ENCODE results near the gene LRRC2.

DNA sequence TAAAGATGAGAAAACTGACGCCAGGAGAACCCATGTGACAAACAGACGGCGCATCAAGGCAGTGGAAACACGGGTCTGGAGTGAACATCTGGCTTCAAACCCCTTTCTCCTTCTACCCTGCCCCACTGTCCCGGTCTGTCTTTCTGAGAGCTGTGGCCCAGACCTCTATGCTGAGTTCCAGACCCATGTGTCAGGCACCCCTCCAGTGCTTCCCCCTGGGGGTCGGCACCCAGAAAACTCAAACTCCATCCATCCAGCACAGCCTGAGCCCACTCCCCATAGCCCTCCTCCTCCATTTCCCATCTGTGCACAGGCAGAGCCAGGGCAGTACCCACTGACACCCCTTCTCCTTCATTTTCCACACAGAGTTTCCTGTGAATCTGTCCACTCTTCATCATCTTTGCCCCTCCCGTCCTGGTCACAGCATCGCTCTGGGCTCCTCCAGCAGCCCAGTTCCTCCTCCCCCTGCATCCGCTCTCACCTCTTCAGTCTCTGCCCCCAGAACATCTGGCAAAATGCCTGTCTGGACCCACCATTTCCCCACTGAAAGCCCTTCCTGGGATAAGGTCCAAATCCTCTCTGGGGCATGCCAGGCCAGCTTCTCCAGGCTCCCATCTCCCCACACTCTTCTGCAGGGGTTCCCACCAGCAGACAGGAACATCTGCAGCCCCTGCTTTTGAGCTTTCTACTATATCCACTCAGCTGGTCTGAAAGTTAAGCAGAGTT lies 49.1 kb upstream of the LRRC2 start:
- TF ChIP-seq, protein P1, sequence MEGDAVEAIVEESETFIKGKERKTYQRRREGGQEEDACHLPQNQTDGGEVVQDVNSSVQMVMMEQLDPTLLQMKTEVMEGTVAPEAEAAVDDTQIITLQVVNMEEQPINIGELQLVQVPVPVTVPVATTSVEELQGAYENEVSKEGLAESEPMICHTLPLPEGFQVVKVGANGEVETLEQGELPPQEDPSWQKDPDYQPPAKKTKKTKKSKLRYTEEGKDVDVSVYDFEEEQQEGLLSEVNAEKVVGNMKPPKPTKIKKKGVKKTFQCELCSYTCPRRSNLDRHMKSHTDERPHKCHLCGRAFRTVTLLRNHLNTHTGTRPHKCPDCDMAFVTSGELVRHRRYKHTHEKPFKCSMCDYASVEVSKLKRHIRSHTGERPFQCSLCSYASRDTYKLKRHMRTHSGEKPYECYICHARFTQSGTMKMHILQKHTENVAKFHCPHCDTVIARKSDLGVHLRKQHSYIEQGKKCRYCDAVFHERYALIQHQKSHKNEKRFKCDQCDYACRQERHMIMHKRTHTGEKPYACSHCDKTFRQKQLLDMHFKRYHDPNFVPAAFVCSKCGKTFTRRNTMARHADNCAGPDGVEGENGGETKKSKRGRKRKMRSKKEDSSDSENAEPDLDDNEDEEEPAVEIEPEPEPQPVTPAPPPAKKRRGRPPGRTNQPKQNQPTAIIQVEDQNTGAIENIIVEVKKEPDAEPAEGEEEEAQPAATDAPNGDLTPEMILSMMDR (IDR thresholded peaks at IDR 0.05) = no peak
- TF ChIP-seq POLR2AphosphoS5 (IDR thresholded peaks at IDR 0.05; ENCODE audit: low read depth, low read length) (no peak), SIN3A (IDR thresholded peaks at IDR 0.05; ENCODE audit: borderline replicate concordance, insufficient read depth, low read depth, low read length) (no peak)
- TF ChIP-seq, protein P2, sequence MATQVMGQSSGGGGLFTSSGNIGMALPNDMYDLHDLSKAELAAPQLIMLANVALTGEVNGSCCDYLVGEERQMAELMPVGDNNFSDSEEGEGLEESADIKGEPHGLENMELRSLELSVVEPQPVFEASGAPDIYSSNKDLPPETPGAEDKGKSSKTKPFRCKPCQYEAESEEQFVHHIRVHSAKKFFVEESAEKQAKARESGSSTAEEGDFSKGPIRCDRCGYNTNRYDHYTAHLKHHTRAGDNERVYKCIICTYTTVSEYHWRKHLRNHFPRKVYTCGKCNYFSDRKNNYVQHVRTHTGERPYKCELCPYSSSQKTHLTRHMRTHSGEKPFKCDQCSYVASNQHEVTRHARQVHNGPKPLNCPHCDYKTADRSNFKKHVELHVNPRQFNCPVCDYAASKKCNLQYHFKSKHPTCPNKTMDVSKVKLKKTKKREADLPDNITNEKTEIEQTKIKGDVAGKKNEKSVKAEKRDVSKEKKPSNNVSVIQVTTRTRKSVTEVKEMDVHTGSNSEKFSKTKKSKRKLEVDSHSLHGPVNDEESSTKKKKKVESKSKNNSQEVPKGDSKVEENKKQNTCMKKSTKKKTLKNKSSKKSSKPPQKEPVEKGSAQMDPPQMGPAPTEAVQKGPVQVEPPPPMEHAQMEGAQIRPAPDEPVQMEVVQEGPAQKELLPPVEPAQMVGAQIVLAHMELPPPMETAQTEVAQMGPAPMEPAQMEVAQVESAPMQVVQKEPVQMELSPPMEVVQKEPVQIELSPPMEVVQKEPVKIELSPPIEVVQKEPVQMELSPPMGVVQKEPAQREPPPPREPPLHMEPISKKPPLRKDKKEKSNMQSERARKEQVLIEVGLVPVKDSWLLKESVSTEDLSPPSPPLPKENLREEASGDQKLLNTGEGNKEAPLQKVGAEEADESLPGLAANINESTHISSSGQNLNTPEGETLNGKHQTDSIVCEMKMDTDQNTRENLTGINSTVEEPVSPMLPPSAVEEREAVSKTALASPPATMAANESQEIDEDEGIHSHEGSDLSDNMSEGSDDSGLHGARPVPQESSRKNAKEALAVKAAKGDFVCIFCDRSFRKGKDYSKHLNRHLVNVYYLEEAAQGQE (IDR thresholded peaks at IDR 0.05; ENCODE audit: insufficient read depth in 1 of 2, low read depth in 2 of 2, low read length in 1 of 2) = no peak

All from Panc1 (cell line).